ENCODE results near the gene ZNF566.

ZNF566 gene

GRCh38 chr19:36441339-36441738 is 48.0 kb downstream of the ZNF566 start:
- no peak for DNase-seq

GRCh38 chr19:36436531-36436930 is 52.8 kb downstream of the ZNF566 start:
- DNase-seq = no peak

GRCh38 chr19:36423925-36424324 is 65.4 kb downstream of the ZNF566 start:
- no peak for DNase-seq

GRCh38 chr19:36421749-36422481 is 67.4 kb downstream of the ZNF566 start:
- DNase-seq = no peak

GRCh38 chr19:36420961-36421748 is 68.2 kb downstream of the ZNF566 start:
- DNase-seq = peak; percentile 35

- peak; percentile 84 for DNase-seq
These were observed 70.9 kb downstream of the ZNF566 start, which contains the start of gene ZFP82 for GRCh38 chr19:36418287-36419001. Gene ZFP82 (minus strand): TSS chr19:36418644. CDS start chr19:36409789, 8,855 bp downstream.

- DNase-seq = no peak
These were observed 71.5 kb downstream of the ZNF566 start for GRCh38 chr19:36417752-36418286.

GRCh38 chr19:36409841-36410240 is 79.5 kb downstream of the ZNF566 start:
- DNase-seq = no peak

GRCh38 chr19:36408101-36408500 is 81.3 kb downstream of the ZNF566 start:
- no peak for DNase-seq

- no peak for DNase-seq
These were observed 84.9 kb downstream of the ZNF566 start for GRCh38 chr19:36404498-36404897.

- DNase-seq = no peak
These were observed 87.9 kb downstream of the ZNF566 start for GRCh38 chr19:36401475-36401874.

- no peak for DNase-seq
These were observed 90.8 kb downstream of the ZNF566 start for GRCh38 chr19:36398571-36398970.
